Transverse colon (tissue), 4 donors: Measurements from ENCODE around the gene RALGPS1.

ENCODE experiments used
- CTCF ChIP-seq, 5 experiments: fragments of 200-600 bp in 3 of 5; fragments of 450-650 bp in 2 of 5; sonication (generic) in 3 of 5; IDR thresholded peaks; 1 replicate in 2 of 5; 2 replicates in 3 of 5; pipeline ENCODE4 v1.5.1; 2016 to 2017; ENCODE audit warnings: antibody characterized with exemption in 5 of 5, inconsistent platforms in 3 of 5, mild to moderate bottlenecking in 2 of 5, moderate library complexity in 1 of 5
- EP300 ChIP-seq: sonication (generic); formaldehyde crosslinking; IDR thresholded peaks from one replicate; pipeline ENCODE4 v1.6.1; 2017; ENCODE audit warnings: antibody characterized with exemption, low read depth
- POLR2A ChIP-seq: fragments of 450-650 bp; IDR thresholded peaks from one replicate; pipeline ENCODE4 v1.6.1; 2016; ENCODE audit warnings: antibody characterized with exemption, mild to moderate bottlenecking, moderate library complexity
- POLR2AphosphoS5 ChIP-seq, 3 donors: sonication (generic); formaldehyde crosslinking; IDR thresholded peaks; one replicate each; pipeline ENCODE4 v1.6.1; 2016; ENCODE audit warnings: antibody characterized with exemption in 3 of 3

- TF ChIP-seq POLR2AphosphoS5 (IDR thresholded peaks at IDR 0.05) (no peak), EP300 (no peak), CTCF (IDR thresholded peaks at IDR 0.05) (no peak), POLR2A (no peak)
Observed at GRCh38 chr9:127088724-127089615, 174.4 kb downstream of the RALGPS1 start.
